Lung (tissue), 12 donors: ENCODE measurements around the gene TP53BP2. TPM values are rescaled to one million over a fixed set of nuclear protein-coding genes. Genes with fewer than 3 reads are reported as not detected.

ENCODE experiments used
- ATAC-seq: fragments of 200-7000 bp; cut with Tn5 transposase; one replicate; pipeline ENCODE4 v1.9.1; 2020; ENCODE audit warnings: moderate number of reproducible peaks; ENCODE audit not compliant: insufficient read depth, low FRiP score
- DNase-seq, 3 donors: peaks; one replicate each; pipeline ENCODE4 v3.0.0-alpha.2; 2013 to 2017
- H3K27ac ChIP-seq, 2 donors: one replicate each; pipeline ENCODE4 v1.5.1; 2013; ENCODE audit warnings: mild to moderate bottlenecking in 2 of 2, moderate library complexity in 2 of 2, control low read depth in 1 of 2, inconsistent platforms in 1 of 2, low read depth in 1 of 2, low read length in 1 of 2
- H3K27me3 ChIP-seq, 3 donors: one replicate each; pipeline ENCODE4 v1.5.1; 2013; ENCODE audit warnings: low read length in 2 of 3; ENCODE audit not compliant: control insufficient read depth in 3 of 3, insufficient read depth in 3 of 3
- H3K36me3 ChIP-seq, 4 donors: one replicate each; pipeline ENCODE4 v1.5.1; 2013; ENCODE audit warnings: low read length in 4 of 4, mild to moderate bottlenecking in 1 of 4, moderate library complexity in 1 of 4; ENCODE audit not compliant: control insufficient read depth in 4 of 4, insufficient read depth in 4 of 4
- H3K4me1 ChIP-seq, 5 donors: one replicate each; pipeline ENCODE4 v1.5.1; 2013; ENCODE audit warnings: low read length in 5 of 5, mild to moderate bottlenecking in 2 of 5, moderate library complexity in 1 of 5; ENCODE audit not compliant: control insufficient read depth in 5 of 5, insufficient read depth in 5 of 5
- H3K4me3 ChIP-seq: one replicate; pipeline ENCODE4 v1.5.1; 2013; ENCODE audit warnings: mild to moderate bottlenecking, control low read depth, moderate library complexity
- H3K9ac ChIP-seq, 2 donors: one replicate each; pipeline ENCODE4 v1.5.1; 2013; ENCODE audit warnings: low read length in 2 of 2, control low read depth in 1 of 2; ENCODE audit not compliant: insufficient read depth in 1 of 2
- H3K9me3 ChIP-seq, 4 donors: one replicate each; pipeline ENCODE4 v1.5.1; 2013; ENCODE audit warnings: low read length in 3 of 4, mild to moderate bottlenecking in 1 of 4, moderate library complexity in 1 of 4; ENCODE audit not compliant: control insufficient read depth in 4 of 4, insufficient read depth in 3 of 4
- WGBS, 2 donors: extraction: QIAGEN DNeasy Blood & Tissue Kit; methylation state at CpG; one replicate each; pipeline ENCODE4 v1.1.7; 2013; 5-methylcytosine and 5-hydroxymethylcytosine counted together
- polyA plus RNA-seq, 2 donors: library from polyadenylated mRNA; stranded (reverse); fragments of 200-250 nt; gene quantifications; one replicate each; pipeline ENCODE4 v1.2.1, GENCODE V29; 2013
- total RNA-seq, 2 donors: library from RNA; depleted of rRNA in 1 of 2; stranded (reverse); fragments of >200 nt in 1 of 2; gene quantifications; one replicate each; pipeline ENCODE4 v1.2.1, GENCODE V29; 2014 to 2021
- TF ChIP-seq, protein P1 (sequence below): IDR thresholded peaks from 2 replicates; pipeline ENCODE4 v1.5.1; 2012; ENCODE audit warnings: mild to moderate bottlenecking; ENCODE audit errors: control extremely low read depth, extremely low read depth
- donor health status: control.
- donor health status: control.
- donor health status: Bipolar disorder and iron deficiency.
- donor health status: healthy.
- donor health status: DM: yes; HTN: yes; CAD: no.

TP53BP2 gene
- total and polyA plus RNA-seq, 4 donors, result 11.5 to 94.2 (median 45.7) TPM

DNA sequence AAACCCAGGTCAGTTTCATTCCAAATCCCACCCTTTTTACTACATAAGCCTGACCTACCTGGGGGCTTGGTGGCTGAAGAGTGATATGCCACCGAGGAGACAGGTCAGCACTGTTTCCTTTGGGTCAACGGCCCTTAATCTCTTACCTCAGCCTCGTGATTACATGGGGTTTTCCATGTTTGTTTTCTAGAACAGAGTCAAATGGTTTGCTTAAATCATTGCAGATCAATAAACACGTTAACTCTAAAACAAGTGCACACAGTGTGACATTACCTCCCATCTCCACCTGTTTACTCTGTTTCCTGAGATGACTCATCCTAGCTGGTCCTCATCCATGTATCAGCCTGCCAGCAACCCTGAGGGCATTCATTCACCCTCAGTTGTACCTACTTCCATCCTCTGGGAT is 40.8 kb upstream of the TP53BP2 start:
- DNase-seq, result no peak
- ATAC-seq, result no peak
- H3K27me3 ChIP-seq, result no peaks in the 10 kb centered on the region
- no peaks in the 10 kb centered on the region for H3K36me3 ChIP-seq
- TF ChIP-seq, protein P1, sequence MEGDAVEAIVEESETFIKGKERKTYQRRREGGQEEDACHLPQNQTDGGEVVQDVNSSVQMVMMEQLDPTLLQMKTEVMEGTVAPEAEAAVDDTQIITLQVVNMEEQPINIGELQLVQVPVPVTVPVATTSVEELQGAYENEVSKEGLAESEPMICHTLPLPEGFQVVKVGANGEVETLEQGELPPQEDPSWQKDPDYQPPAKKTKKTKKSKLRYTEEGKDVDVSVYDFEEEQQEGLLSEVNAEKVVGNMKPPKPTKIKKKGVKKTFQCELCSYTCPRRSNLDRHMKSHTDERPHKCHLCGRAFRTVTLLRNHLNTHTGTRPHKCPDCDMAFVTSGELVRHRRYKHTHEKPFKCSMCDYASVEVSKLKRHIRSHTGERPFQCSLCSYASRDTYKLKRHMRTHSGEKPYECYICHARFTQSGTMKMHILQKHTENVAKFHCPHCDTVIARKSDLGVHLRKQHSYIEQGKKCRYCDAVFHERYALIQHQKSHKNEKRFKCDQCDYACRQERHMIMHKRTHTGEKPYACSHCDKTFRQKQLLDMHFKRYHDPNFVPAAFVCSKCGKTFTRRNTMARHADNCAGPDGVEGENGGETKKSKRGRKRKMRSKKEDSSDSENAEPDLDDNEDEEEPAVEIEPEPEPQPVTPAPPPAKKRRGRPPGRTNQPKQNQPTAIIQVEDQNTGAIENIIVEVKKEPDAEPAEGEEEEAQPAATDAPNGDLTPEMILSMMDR, result no peak
- H3K27ac ChIP-seq, result no peak overlapping the region
- peaks cover 0 to 9% (median 0%) of the 10 kb centered on the region in 5 donors for H3K4me1 ChIP-seq
- H3K4me3 ChIP-seq, result no peak overlapping the region
- 68 to 89% methylated on average over 4 of the region's 4 CpGs for WGBS, 2 donors
- H3K9ac ChIP-seq, result no peak overlapping the region
- no peaks in the 10 kb centered on the region for H3K9me3 ChIP-seq

DNA sequence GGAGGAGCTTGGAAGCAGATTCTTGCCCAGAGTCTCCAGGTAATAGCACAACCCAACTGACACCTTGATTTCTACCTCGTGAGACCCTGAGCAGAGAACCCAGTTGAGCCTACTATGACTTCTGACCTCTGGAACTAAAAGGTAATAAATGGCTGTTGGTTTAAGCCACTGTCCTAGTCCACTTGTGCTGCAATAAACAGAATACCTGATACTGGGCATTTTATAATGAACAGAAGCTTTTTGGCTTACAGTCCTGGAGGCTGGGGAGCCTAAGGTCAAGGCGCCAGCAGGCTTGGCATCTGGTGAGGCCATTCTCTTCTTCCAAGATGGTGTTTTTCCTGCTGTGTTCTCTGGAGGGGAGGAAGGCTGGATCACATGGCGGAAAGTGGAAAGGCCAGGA is 39.9 kb upstream of the TP53BP2 start:
- TF ChIP-seq, protein P1, result no peak
- no peak overlapping the region for H3K9ac ChIP-seq
- H3K4me1 ChIP-seq, result peaks cover 0 to 9% (median 0%) of the 10 kb centered on the region in 5 donors
- H3K36me3 ChIP-seq, result no peaks in the 10 kb centered on the region
- H3K4me3 ChIP-seq, result no peak overlapping the region
- H3K9me3 ChIP-seq, result no peaks in the 10 kb centered on the region
- H3K27me3 ChIP-seq, result no peaks in the 10 kb centered on the region
- ATAC-seq (no peak), DNase-seq (no peak)
- H3K27ac ChIP-seq, result no peak overlapping the region
- 98 to 99% methylated on average over 3 of the region's 3 CpGs for WGBS, 2 donors

- H3K27me3 ChIP-seq, result no peaks in the 10 kb centered on the region
- no peaks in the 10 kb centered on the region for H3K36me3 ChIP-seq
- H3K9ac ChIP-seq, result no peak overlapping the region
- whole genome bisulfite sequencing, 2 donors, result 79 to 96% methylated on average over 1 of the region's 1 CpG
- peaks cover 0 to 1% (median 0%) of the 10 kb centered on the region in 5 donors for H3K4me1 ChIP-seq
- TF ChIP-seq, protein P1, result no peak
- peaks cover 0 to 3% (median 0%) of the 10 kb centered on the region in 4 donors for H3K9me3 ChIP-seq
- no peak overlapping the region for H3K4me3 ChIP-seq
- DNase-seq (no peak), ATAC-seq (no peak)
- H3K27ac ChIP-seq, result no peak overlapping the region
These were observed 33.0 kb upstream of the TP53BP2 start for GRCh38 chr1:223878598-223879325.
